WTC11 (cell line): Measurements from ENCODE around the gene DEPDC5. TPM values are rescaled to one million over a fixed set of nuclear protein-coding genes. Genes with fewer than 3 reads are reported as not detected.
"Not testable (repeated sequence)": the region's sequence is repeated elsewhere in the genome, so short reads cannot be mapped to it uniquely, and the experiment has no call there.

ENCODE experiments used
- ATAC-seq: fragments of 200-7000 bp; cut with Tn5 transposase; 2 replicates; pipeline ENCODE4 v1.10.0; 2021; ENCODE audit warnings: mild to moderate bottlenecking, moderate library complexity
- CTCF ChIA-PET: fragments of 300-600 bp; sonication (Branson Sonifier 250); formaldehyde crosslinking; loops from one replicate; lab custom pipeline; 2021; ENCODE audit warnings: antibody characterized with exemption; lab: Charles Lee
- POLR2A ChIA-PET: fragments of 350-600 bp; sonication (Branson Sonifier 250); formaldehyde crosslinking; loops from one replicate; lab custom pipeline; 2021; ENCODE audit warnings: antibody characterized with exemption; lab: Charles Lee
- DNase-seq: peaks from one replicate; pipeline ENCODE4 v3.0.0; 2021; ENCODE audit warnings: low spot score
- H3K27ac Mint-ChIP-seq: 2 replicates; pipeline ENCODE4 v1.8.0; 2021; ENCODE audit warnings: mixed read lengths
- H3K27me3 Mint-ChIP-seq: 2 replicates; pipeline ENCODE4 v1.8.0; 2021; ENCODE audit warnings: low read depth, mild to moderate bottlenecking, moderate library complexity, mixed read lengths
- H3K36me3 Mint-ChIP-seq: 2 replicates; pipeline ENCODE4 v1.8.0; 2021; ENCODE audit warnings: mixed read lengths
- H3K4me1 Mint-ChIP-seq: 2 replicates; pipeline ENCODE4 v1.8.0; 2022; ENCODE audit warnings: mixed read lengths
- H3K4me3 Mint-ChIP-seq: 2 replicates; pipeline ENCODE4 v1.8.0; 2021; ENCODE audit warnings: mild to moderate bottlenecking, moderate library complexity, mixed read lengths
- H3K9me3 Mint-ChIP-seq: 2 replicates; pipeline ENCODE4 v1.8.0; 2021; ENCODE audit warnings: mixed read lengths
- CREM ChIP-seq: sonication (generic); formaldehyde crosslinking; IDR thresholded peaks from 2 replicates; pipeline ENCODE4 v1.8.1; 2022; ENCODE audit warnings: mild to moderate bottlenecking, missing genetic modification reagents, moderate library complexity
- ESRRA ChIP-seq: sonication (generic); formaldehyde crosslinking; IDR thresholded peaks from 2 replicates; pipeline ENCODE4 v1.8.1; 2022; ENCODE audit warnings: mild to moderate bottlenecking, missing genetic modification reagents, borderline replicate concordance
- FOXP1 ChIP-seq: sonication (generic); formaldehyde crosslinking; IDR thresholded peaks from 2 replicates; pipeline ENCODE4 v1.8.0; 2022; ENCODE audit warnings: missing genetic modification reagents, mild to moderate bottlenecking, moderate library complexity, borderline replicate concordance
- JAZF1 ChIP-seq: fragments of 250-450 bp; sonication (Bioruptor Pico); IDR thresholded peaks from 2 replicates; pipeline ENCODE4 v1.9.0; 2021; ENCODE audit warnings: moderate library complexity, mild to moderate bottlenecking, inconsistent platforms
- MYBL2 ChIP-seq: sonication (generic); formaldehyde crosslinking; IDR thresholded peaks from 2 replicates; pipeline ENCODE4 v1.8.1; 2023; ENCODE audit warnings: mild to moderate bottlenecking, moderate library complexity, missing genetic modification reagents
- NFATC4 ChIP-seq: fragments of 250-450 bp; sonication (Bioruptor Pico); IDR thresholded peaks from 2 replicates; pipeline ENCODE4 v1.9.0; 2021; ENCODE audit warnings: mild to moderate bottlenecking
- NR1H2 ChIP-seq: sonication (generic); formaldehyde crosslinking; IDR thresholded peaks from 2 replicates; pipeline ENCODE4 v1.9.0; 2021; ENCODE audit warnings: mild to moderate bottlenecking, moderate library complexity, missing genetic modification reagents
- RELA ChIP-seq: sonication (generic); formaldehyde crosslinking; IDR thresholded peaks from 2 replicates; pipeline ENCODE4 v1.8.1; 2022; ENCODE audit warnings: missing genetic modification reagents, mild to moderate bottlenecking, borderline replicate concordance
- SMAD3 ChIP-seq: sonication (generic); formaldehyde crosslinking; IDR thresholded peaks from 2 replicates; pipeline ENCODE4 v1.8.0; 2022; ENCODE audit warnings: missing genetic modification reagents, mild to moderate bottlenecking, borderline replicate concordance
- ZNF121 ChIP-seq: sonication (generic); formaldehyde crosslinking; IDR thresholded peaks from 2 replicates; pipeline ENCODE4 v1.8.0; 2023; ENCODE audit warnings: missing genetic modification reagents
- ZNF138 ChIP-seq: sonication (generic); formaldehyde crosslinking; conservative IDR thresholded peaks from 2 replicates; pipeline ENCODE4 v1.8.1; 2022; ENCODE audit warnings: mild to moderate bottlenecking, moderate library complexity, missing genetic modification reagents
- total RNA-seq: library from RNA; stranded (reverse); gene quantifications from 3 replicates; pipeline ENCODE4 v1.2.3, GENCODE V29; 2021
- TF ChIP-seq, protein P1 (sequence below): sonication (generic); formaldehyde crosslinking; IDR thresholded peaks from 2 replicates; pipeline ENCODE4 v1.8.1; 2023; ENCODE audit warnings: mild to moderate bottlenecking, missing genetic modification reagents
- TF ChIP-seq, protein P2 (sequence below): sonication (generic); formaldehyde crosslinking; IDR thresholded peaks from 2 replicates; pipeline ENCODE4 v1.8.0; 2022; ENCODE audit warnings: mild to moderate bottlenecking, missing genetic modification reagents
- TF ChIP-seq, protein P3 (sequence below): fragments of 200-600 bp; IDR thresholded peaks from 2 replicates; pipeline ENCODE4 v1.8.0; 2022; ENCODE audit warnings: antibody characterized with exemption
- TF ChIP-seq, protein P4 (sequence below): sonication (generic); formaldehyde crosslinking; IDR thresholded peaks from 2 replicates; pipeline ENCODE4 v1.8.1; 2023; ENCODE audit warnings: mild to moderate bottlenecking, missing genetic modification reagents

Gene DEPDC5
- total RNA-seq, 1 experiment from 2014 or later: 40.5 TPM

DNA sequence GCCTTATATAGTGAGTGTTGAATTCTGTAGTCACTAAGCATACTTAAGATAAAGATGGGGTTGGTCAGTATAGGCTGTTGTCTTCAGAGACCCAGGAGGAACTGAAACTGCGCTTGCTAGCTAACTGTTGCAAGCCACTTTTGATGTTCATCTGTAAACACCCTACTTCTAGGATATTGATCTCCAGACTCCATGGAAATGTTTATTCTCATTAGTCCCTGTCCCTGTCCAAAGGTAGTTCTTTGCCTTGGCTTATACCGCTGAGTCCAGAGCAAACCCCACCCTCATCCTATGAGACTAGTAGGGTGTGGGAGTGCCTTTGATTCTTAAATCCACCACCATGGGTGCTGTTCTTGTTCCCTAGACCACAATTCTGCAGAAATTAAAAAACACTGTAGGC lies 36.4 kb downstream of the DEPDC5 start (continued):
- no peak for TF ChIP-seq SMAD3 (CRISPR knock-in tag)
- no peak for TF ChIP-seq ZNF138 (CRISPR knock-in tag)
- no peak for TF ChIP-seq ESRRA (CRISPR knock-in tag)
- no peak for TF ChIP-seq JAZF1 (CRISPR knock-in tag)
- TF ChIP-seq RELA: no peak
- no peak for TF ChIP-seq NFATC4 (CRISPR knock-in tag)
- TF ChIP-seq, protein P1, sequence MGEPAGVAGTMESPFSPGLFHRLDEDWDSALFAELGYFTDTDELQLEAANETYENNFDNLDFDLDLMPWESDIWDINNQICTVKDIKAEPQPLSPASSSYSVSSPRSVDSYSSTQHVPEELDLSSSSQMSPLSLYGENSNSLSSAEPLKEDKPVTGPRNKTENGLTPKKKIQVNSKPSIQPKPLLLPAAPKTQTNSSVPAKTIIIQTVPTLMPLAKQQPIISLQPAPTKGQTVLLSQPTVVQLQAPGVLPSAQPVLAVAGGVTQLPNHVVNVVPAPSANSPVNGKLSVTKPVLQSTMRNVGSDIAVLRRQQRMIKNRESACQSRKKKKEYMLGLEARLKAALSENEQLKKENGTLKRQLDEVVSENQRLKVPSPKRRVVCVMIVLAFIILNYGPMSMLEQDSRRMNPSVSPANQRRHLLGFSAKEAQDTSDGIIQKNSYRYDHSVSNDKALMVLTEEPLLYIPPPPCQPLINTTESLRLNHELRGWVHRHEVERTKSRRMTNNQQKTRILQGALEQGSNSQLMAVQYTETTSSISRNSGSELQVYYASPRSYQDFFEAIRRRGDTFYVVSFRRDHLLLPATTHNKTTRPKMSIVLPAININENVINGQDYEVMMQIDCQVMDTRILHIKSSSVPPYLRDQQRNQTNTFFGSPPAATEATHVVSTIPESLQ (CRISPR knock-in tag): no peak
- TF ChIP-seq, protein P2, sequence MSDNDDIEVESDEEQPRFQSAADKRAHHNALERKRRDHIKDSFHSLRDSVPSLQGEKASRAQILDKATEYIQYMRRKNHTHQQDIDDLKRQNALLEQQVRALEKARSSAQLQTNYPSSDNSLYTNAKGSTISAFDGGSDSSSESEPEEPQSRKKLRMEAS (CRISPR knock-in tag): no peak
- no peak for TF ChIP-seq NR1H2 (CRISPR knock-in tag)
- no peak for TF ChIP-seq ZNF121 (CRISPR knock-in tag)
- TF ChIP-seq CREM (CRISPR knock-in tag): no peak
- no peak for TF ChIP-seq MYBL2 (CRISPR knock-in tag)

DNA sequence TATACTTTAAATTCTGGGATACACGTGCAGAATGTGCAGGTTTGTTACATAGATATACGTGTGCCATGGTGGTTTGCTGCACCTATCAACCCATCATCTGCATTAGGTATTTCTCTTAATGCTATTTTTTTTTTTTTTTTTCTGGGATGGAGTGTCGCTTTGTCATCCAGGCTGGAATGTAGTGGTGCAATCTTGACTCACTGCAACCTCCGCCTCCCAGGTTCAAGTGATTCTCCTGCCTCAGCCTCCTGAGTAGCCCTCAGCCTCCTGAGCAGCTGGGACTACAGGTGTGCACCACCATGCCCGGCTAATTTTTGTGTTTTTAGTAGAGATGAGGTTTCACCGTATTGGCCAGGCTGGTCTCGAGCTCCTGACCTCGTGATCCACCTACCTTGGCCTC lies 45.5 kb downstream of the DEPDC5 start:
- POLR2A ChIA-PET: interaction anchor here (0.6 kb wide), 1 partner anchor 13 kb away, joined by 12 read pairs; no protein-coding TSS in a partner anchor
- H3K27ac Mint-ChIP-seq, H3K27me3 Mint-ChIP-seq, H3K4me1 Mint-ChIP-seq, H3K4me3 Mint-ChIP-seq, H3K9me3 Mint-ChIP-seq, DNase-seq, CTCF ChIA-PET, ATAC-seq: not testable (repeated sequence)
- H3K36me3 Mint-ChIP-seq: peaks cover 41% of the 10 kb centered on the region

DNA sequence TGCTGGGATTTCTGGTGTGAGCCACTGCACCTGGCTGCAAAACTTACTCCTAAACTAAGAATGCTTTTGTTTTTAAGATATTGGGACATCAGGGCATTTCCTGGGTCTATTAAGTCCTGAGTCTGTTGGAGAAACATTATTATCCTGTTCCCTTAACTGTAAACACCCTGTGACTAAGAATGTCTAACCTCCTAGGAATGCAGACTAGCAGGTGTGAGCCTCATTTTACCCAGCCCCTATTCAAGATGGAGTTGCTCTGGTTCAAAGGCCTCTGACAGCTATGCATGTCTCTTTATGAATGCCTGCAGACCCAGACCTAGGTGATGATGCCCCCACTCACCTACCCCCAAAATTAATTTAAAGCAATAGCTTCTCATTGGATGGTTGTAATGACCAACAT lies 46.2 kb downstream of the DEPDC5 start:
- no peak for DNase-seq
- TF ChIP-seq, protein P3, sequence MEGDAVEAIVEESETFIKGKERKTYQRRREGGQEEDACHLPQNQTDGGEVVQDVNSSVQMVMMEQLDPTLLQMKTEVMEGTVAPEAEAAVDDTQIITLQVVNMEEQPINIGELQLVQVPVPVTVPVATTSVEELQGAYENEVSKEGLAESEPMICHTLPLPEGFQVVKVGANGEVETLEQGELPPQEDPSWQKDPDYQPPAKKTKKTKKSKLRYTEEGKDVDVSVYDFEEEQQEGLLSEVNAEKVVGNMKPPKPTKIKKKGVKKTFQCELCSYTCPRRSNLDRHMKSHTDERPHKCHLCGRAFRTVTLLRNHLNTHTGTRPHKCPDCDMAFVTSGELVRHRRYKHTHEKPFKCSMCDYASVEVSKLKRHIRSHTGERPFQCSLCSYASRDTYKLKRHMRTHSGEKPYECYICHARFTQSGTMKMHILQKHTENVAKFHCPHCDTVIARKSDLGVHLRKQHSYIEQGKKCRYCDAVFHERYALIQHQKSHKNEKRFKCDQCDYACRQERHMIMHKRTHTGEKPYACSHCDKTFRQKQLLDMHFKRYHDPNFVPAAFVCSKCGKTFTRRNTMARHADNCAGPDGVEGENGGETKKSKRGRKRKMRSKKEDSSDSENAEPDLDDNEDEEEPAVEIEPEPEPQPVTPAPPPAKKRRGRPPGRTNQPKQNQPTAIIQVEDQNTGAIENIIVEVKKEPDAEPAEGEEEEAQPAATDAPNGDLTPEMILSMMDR: no peak
- TF ChIP-seq FOXP1 (CRISPR knock-in tag): no peak
- TF ChIP-seq, protein P4, sequence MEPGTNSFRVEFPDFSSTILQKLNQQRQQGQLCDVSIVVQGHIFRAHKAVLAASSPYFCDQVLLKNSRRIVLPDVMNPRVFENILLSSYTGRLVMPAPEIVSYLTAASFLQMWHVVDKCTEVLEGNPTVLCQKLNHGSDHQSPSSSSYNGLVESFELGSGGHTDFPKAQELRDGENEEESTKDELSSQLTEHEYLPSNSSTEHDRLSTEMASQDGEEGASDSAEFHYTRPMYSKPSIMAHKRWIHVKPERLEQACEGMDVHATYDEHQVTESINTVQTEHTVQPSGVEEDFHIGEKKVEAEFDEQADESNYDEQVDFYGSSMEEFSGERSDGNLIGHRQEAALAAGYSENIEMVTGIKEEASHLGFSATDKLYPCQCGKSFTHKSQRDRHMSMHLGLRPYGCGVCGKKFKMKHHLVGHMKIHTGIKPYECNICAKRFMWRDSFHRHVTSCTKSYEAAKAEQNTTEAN (CRISPR knock-in tag): no peak
- TF ChIP-seq, all 79 proteins: peak for 0
- ChIA-PET CTCF (interaction anchor here (1.4 kb wide), 1 partner anchor 170 kb away, joined by 6 read pairs; no protein-coding TSS in a partner anchor), POLR2A (no interaction called here)
- H3K27ac Mint-ChIP-seq: no peak overlapping the region
- H3K9me3 Mint-ChIP-seq: no peaks in the 10 kb centered on the region
- H3K4me3 Mint-ChIP-seq: no peak overlapping the region
- no peak; the same call in 1 of the 2 replicates for ATAC-seq
- H3K27me3 Mint-ChIP-seq: no peaks in the 10 kb centered on the region
- H3K4me1 Mint-ChIP-seq: no peaks in the 10 kb centered on the region
- H3K36me3 Mint-ChIP-seq: peaks cover 46% of the 10 kb centered on the region

DNA sequence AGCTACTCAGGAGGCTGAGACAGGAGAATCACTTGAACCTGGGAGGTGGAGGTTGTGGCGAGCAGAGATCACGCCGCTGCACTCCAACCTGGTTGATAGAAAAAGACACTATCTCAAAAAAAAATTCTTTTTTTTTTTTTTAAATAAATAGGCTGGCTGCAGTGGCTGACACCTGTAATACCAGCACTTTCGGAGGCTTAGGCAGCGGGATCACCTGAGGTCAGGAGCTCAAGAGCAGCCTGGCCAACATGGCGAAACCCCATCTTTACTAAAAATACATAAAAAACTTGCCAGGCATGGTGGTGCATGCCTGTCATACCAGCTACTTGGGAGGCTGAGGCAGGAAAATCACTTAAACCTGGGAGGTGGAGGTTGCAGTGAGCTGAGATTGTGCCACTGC lies 47.0 kb downstream of the DEPDC5 start:
- DNase-seq, H3K4me1 Mint-ChIP-seq, POLR2A ChIA-PET, H3K27me3 Mint-ChIP-seq, H3K9me3 Mint-ChIP-seq, ATAC-seq, H3K27ac Mint-ChIP-seq, H3K4me3 Mint-ChIP-seq: not testable (repeated sequence)
- peaks cover 54% of the 10 kb centered on the region for H3K36me3 Mint-ChIP-seq
- CTCF ChIA-PET: interaction anchor here (1.4 kb wide), 1 partner anchor 169 kb away, joined by 6 read pairs; no protein-coding TSS in a partner anchor
